DMS53 treated with DMSO at 0.1 percent for 48 hours (cell line): ENCODE measurements around the gene GRIN3A.
"Not testable (repeated sequence)": the region's sequence is repeated elsewhere in the genome, so short reads cannot be mapped to it uniquely, and the experiment has no call there.

Experiments used
- DNase-seq: peaks from one replicate; lab custom pipeline; 2025; ENCODE audit not compliant: unreplicated experiment; lab: John Stamatoyannopoulos, UW

GRIN3A gene

DNA sequence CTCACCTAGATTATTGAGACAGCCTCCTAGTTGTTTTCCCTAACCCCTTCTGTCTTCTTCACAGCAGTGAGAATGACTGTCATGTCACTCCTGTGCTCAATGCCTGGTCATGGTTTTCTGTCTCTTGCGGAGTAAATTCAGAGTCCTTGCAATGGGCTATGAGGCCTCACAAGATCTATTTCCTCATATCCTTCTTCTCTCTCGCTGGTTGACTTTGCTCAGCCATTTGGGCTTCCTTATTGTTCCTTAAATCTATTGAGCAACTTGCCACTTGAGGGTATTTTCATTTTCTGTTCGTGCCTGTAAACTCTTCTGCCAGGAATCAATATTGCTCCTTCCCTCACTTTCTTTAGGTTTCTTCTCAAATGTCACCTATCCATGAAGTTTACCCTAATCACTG lies 152.7 kb downstream of the GRIN3A start:
- no peak for DNase-seq

- no peak for DNase-seq
These were observed 155.9 kb downstream of the GRIN3A start for GRCh38 chr9:101582553-101582952.

GRCh38 chr9:101579711-101580545 lies 158.5 kb downstream of the GRIN3A start:
- no peak for DNase-seq

DNA sequence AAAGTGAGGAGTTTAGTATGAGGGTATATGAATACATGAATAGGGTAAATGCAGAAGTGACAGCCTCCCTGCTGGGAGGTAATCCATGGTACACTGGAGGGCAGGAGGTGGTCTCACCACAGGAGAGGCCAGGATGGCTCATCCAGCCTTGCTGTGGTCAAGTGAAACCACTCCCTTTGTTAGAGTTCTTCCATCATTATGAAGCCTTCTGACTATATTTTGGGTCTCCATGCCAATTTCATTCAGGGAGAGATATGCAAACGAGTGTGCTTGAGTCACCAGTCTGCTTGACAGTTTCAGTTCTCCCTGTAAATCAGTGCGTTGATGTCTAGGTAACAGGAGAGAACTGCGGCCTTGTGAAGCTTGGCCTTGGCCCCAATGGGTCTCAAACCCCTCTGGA lies 160.1 kb downstream of the GRIN3A start:
- no peak for DNase-seq

GRCh38 chr9:101574731-101575333 lies 163.6 kb downstream of the GRIN3A start:
- DNase-seq = no peak

DNA sequence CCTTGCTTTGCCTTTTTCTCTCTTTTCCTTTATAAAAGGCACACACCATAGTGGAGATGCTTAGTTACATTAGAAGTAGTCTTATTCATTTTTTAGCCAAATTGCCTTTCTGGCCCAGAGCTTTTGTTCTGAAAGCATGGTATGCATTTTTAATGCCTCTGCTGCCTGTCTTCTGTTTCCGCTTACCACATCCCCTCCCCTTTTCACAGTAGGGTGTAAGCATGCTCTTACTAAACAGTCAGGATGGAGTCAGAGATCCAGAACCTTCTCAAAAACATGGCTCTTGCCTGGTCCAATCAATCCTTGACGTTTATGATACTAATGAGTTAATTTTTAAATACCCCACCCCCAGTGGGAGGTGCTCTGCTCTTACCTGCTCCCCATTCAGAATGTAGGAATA lies 166.1 kb downstream of the GRIN3A start:
- DNase-seq = no peak

GRCh38 chr9:101571114-101571513 lies 167.3 kb downstream of the GRIN3A start:
- no peak for DNase-seq

GRCh38 chr9:101569741-101570501 lies 168.5 kb downstream of the GRIN3A start:
- DNase-seq = no peak

- no peak for DNase-seq
These were observed 170.6 kb downstream of the GRIN3A start for GRCh38 chr9:101567725-101568350.

- DNase-seq = no peak
These were observed 171.3 kb downstream of the GRIN3A start for GRCh38 chr9:101566904-101567724.

DNA sequence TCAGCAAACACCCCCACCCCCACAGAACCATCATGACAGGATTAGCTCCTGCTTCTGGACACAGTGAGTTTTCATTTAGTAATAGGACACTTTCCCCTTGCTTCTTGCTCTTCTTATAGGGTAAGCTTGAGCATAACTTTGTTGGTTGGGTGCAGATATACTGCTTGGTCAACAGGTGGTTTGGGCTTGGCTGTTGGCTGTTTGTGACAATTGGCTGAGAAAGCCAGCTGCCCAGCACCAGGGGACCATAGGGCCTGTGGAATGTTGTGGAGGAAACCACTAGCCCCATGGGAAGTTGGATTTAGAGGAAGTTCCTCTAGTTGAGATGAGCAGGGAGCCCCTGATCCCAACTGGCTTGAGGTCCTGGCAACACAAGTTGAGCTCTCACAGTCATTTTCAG lies 174.2 kb downstream of the GRIN3A start:
- no peak for DNase-seq

GRCh38 chr9:101562966-101563365 lies 175.5 kb downstream of the GRIN3A start:
- DNase-seq = no peak

- DNase-seq = no peak
These were observed 176.7 kb downstream of the GRIN3A start for GRCh38 chr9:101561740-101562139.

- DNase-seq = not testable (repeated sequence)
These were observed 188.9 kb downstream of the GRIN3A start for GRCh38 chr9:101549472-101550098.

- DNase-seq = no peak
These were observed 195.2 kb downstream of the GRIN3A start for GRCh38 chr9:101543098-101543735.

- DNase-seq = no peak
These were observed 198.4 kb downstream of the GRIN3A start for GRCh38 chr9:101540069-101540468.

DNA sequence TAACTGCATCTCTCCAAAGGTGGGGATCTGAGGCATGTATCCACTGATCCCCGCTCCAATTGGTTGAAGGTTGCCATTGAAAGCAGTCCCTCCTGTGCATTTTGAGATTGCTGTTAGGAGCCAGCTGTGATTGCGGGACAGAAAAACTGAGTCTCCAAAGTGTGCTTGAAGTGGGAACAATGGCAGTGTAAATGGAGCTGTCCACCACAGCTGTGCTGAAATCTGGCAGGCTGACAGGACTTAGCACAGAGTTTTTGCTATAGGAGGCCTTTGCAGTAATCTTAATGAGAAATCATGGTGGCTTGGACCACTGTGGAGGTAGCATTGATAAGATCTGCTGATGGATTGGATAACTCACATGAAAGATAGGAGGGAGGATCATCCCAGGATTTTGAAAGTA lies 201.5 kb downstream of the GRIN3A start:
- no peak for DNase-seq

DNA sequence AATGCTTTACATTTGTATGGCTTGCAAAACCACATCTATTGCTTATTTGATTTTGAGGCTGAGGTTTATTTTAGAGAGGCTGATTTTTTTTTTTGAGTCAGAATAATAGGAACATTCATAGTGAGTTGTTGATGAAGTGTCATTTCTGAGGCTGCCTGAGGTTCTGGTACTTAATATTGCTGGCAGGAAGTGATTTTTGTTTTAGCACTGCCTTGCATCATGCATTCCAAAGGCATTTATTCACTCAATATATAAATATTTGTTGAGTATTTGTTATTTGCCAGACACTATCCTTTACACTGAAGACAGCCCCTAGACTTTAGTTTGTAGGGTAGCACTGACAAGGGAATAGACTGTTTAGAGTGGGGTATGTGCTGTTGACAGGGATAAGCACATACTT lies 202.1 kb downstream of the GRIN3A start:
- no peak for DNase-seq

GRCh38 chr9:101533334-101534204 lies 204.9 kb downstream of the GRIN3A start, which contains the start of gene RNF20:
Gene RNF20, plus strand, starts transcription at chr9:101533853. Its CDS starts 1,571 bp downstream, at chr9:101535424.
- DNase-seq = peak; percentile 95
